HepG2 (cell line): ENCODE measurements around the gene TTPAL. TPM values are rescaled to one million over a fixed set of nuclear protein-coding genes. Genes with fewer than 3 reads are reported as not detected.

Experiments
- AGO1 ChIP-seq: fragments of 200-400 bp; formaldehyde crosslinking; IDR thresholded peaks from 2 replicates; pipeline ENCODE4 v1.6.1; 2017; ENCODE audit warnings: mild to moderate bottlenecking, low read depth, low read length, moderate library complexity; ENCODE audit not compliant: poor library complexity, severe bottlenecking
- CBX1 ChIP-seq: IDR thresholded peaks from one replicate; pipeline ENCODE4 v1.6.1; 2016; ENCODE audit warnings: antibody characterized with exemption, low read depth
- CERS6 ChIP-seq: sonication (generic); formaldehyde crosslinking; IDR thresholded peaks from 2 replicates; pipeline ENCODE4 v1.5.0; 2020; ENCODE audit warnings: missing genetic modification reagents
- FOSL2 ChIP-seq: sonication (generic); formaldehyde crosslinking; IDR thresholded peaks from 2 replicates; pipeline ENCODE4 v1.4.0; 2020; ENCODE audit warnings: missing genetic modification reagents
- GATAD1 ChIP-seq: IDR thresholded peaks from 2 replicates; pipeline ENCODE4 v1.6.1; 2016; ENCODE audit warnings: missing genetic modification reagents, missing compliant biosample characterization
- HMG20A ChIP-seq: IDR thresholded peaks from 2 replicates; pipeline ENCODE4 v1.6.1; 2016; ENCODE audit warnings: borderline replicate concordance
- HNRNPLL ChIP-seq: fragments of 200-400 bp; formaldehyde crosslinking; IDR thresholded peaks from 2 replicates; pipeline ENCODE4 v1.6.1; 2017; ENCODE audit warnings: mild to moderate bottlenecking, low read depth, low read length; ENCODE audit not compliant: poor library complexity, severe bottlenecking
- IRX3 ChIP-seq: sonication (generic); formaldehyde crosslinking; IDR thresholded peaks from 2 replicates; pipeline ENCODE4 v1.8.1; 2023; ENCODE audit warnings: mild to moderate bottlenecking, low read depth, missing genetic modification reagents, borderline replicate concordance
- KDM5A ChIP-seq: fragments of 200-600 bp; sonication (generic); IDR thresholded peaks from 2 replicates; pipeline ENCODE4 v1.7.0; 2018; ENCODE audit warnings: antibody characterized with exemption, mild to moderate bottlenecking, low read length, borderline replicate concordance
- MAFF ChIP-seq: IDR thresholded peaks from 2 replicates; pipeline ENCODE4 v1.6.1; 2011; ENCODE audit warnings: low read depth, low read length, improper control_type of control experiment
- MLLT10 ChIP-seq: sonication (generic); formaldehyde crosslinking; IDR thresholded peaks from 2 replicates; pipeline ENCODE4 v1.4.0; 2020; ENCODE audit warnings: missing genetic modification reagents
- NFE2L2 ChIP-seq: fragments of 150-350 bp; IDR thresholded peaks from 2 replicates; pipeline ENCODE4 v1.6.1; 2014; ENCODE audit warnings: low read length
- PLRG1 ChIP-seq: fragments of 450-650 bp; conservative IDR thresholded peaks from 2 replicates; pipeline ENCODE4 v1.6.1; 2016
- RFX3 ChIP-seq: IDR thresholded peaks from 2 replicates; pipeline ENCODE4 v1.6.1; 2016; ENCODE audit warnings: missing biosample characterization, missing genetic modification reagents
- SKIL ChIP-seq: sonication (generic); formaldehyde crosslinking; IDR thresholded peaks from 2 replicates; pipeline ENCODE4 v1.8.0; 2022; ENCODE audit warnings: missing genetic modification reagents, mild to moderate bottlenecking, moderate library complexity, borderline replicate concordance
- SP5 ChIP-seq: IDR thresholded peaks from 2 replicates; pipeline ENCODE4 v1.6.1; 2016; ENCODE audit warnings: low read depth, borderline replicate concordance
- TBX2 ChIP-seq: sonication (generic); formaldehyde crosslinking; IDR thresholded peaks from 2 replicates; pipeline ENCODE4 v1.5.0; 2020; ENCODE audit warnings: missing genetic modification reagents, mild to moderate bottlenecking, borderline replicate concordance
- TEAD3 ChIP-seq: optimal IDR thresholded peaks from 2 replicates; pipeline ENCODE3; 2016; ENCODE audit warnings: borderline replicate concordance
- THAP11 ChIP-seq: IDR thresholded peaks from 2 replicates; pipeline ENCODE4 v1.6.1; 2016; ENCODE audit warnings: missing biosample characterization, missing genetic modification reagents
- XRCC5 ChIP-seq: fragments of 200-400 bp; formaldehyde crosslinking; optimal IDR thresholded peaks from 2 replicates; pipeline ENCODE3; 2017; ENCODE audit warnings: mild to moderate bottlenecking, low read length
- ZFP36L1 ChIP-seq: sonication (generic); formaldehyde crosslinking; IDR thresholded peaks from 2 replicates; pipeline ENCODE4 v1.8.0; 2022; ENCODE audit warnings: mild to moderate bottlenecking, missing genetic modification reagents, moderate library complexity
- ZFP90 ChIP-seq: sonication (generic); formaldehyde crosslinking; IDR thresholded peaks from 2 replicates; pipeline ENCODE4 v1.8.0; 2022; ENCODE audit warnings: missing genetic modification reagents, mild to moderate bottlenecking, inconsistent platforms, borderline replicate concordance
- ZNF12 ChIP-seq: sonication (generic); formaldehyde crosslinking; IDR thresholded peaks from 2 replicates; pipeline ENCODE4 v1.5.0; 2020; ENCODE audit warnings: missing genetic modification reagents
- ZNF44 ChIP-seq: sonication (generic); formaldehyde crosslinking; IDR thresholded peaks from 2 replicates; pipeline ENCODE4 v1.5.1; 2020; ENCODE audit warnings: mild to moderate bottlenecking, missing genetic modification reagents
- ZNF501 ChIP-seq: sonication (generic); formaldehyde crosslinking; IDR thresholded peaks from 2 replicates; pipeline ENCODE4 v1.5.1; 2020; ENCODE audit warnings: mild to moderate bottlenecking, moderate library complexity, missing genetic modification reagents
- ZNF605 ChIP-seq: sonication (generic); formaldehyde crosslinking; IDR thresholded peaks from 2 replicates; pipeline ENCODE4 v1.8.0; 2022; ENCODE audit warnings: mild to moderate bottlenecking, missing genetic modification reagents
- ZNF7 ChIP-seq: IDR thresholded peaks from 2 replicates; pipeline ENCODE4 v1.6.1; 2016; ENCODE audit warnings: missing biosample characterization, missing genetic modification reagents
- ZSCAN12 ChIP-seq: sonication (generic); formaldehyde crosslinking; IDR thresholded peaks from 2 replicates; pipeline ENCODE4 v1.9.0; 2021; ENCODE audit warnings: mild to moderate bottlenecking, missing genetic modification reagents
- ZUFSP ChIP-seq: sonication (generic); formaldehyde crosslinking; IDR thresholded peaks from 2 replicates; pipeline ENCODE4 v1.9.0; 2021; ENCODE audit warnings: missing genetic modification reagents, mild to moderate bottlenecking, borderline replicate concordance
- polyA plus RNA-seq, 8 experiments: library from polyadenylated mRNA; depleted of rRNA in 3 of 8; stranded (reverse) in 7 of 8; unstranded in 1 of 8; fragments of >200 nt; fragmentation: Illumina TruSeq in 4 of 8; extraction: Trizol in 4 of 8; gene quantifications; 2 replicates each; pipeline versions ENCODE4 v1.2.1 to v1.2.3, GENCODE V29; 2011 to 2016; ENCODE audit warnings: low read depth in 4 of 8, missing spikeins in 1 of 8, mixed read lengths in 1 of 8; ENCODE audit not compliant: insufficient read depth in 1 of 8
- total RNA-seq, 5 experiments: library from RNA; depleted of rRNA; stranded (reverse); fragments of >200 nt; fragmentation: Illumina TruSeq; extraction: Trizol; gene quantifications; 2 replicates each; pipeline ENCODE4 v1.2.3, GENCODE V29; 2016; ENCODE audit warnings: low read depth in 1 of 5

Gene TTPAL
- total and polyA plus RNA-seq, 2 of the 13 experiments (the other 11 are each of a cell fraction or from before 2014, with no cell fraction given), result 4.3 to 18.8 TPM

GRCh38 chr20:44461142-44461802, 14.4 kb upstream of the TTPAL start (continued):
- TF ChIP-seq CERS6 (CRISPR knock-in tag), result no peak
- TF ChIP-seq XRCC5, result no peak
- TF ChIP-seq KDM5A, result no peak
- no peak for TF ChIP-seq ZUFSP (CRISPR knock-in tag)
- no peak for TF ChIP-seq SKIL (CRISPR knock-in tag)
- TF ChIP-seq PLRG1, result no peak
- no peak; the same call in 1 of the 2 replicates for TF ChIP-seq ZNF12 (CRISPR knock-in tag)
- no peak for TF ChIP-seq MAFF
- TF ChIP-seq ZNF44 (CRISPR knock-in tag), result peak; percentile 67; the same call in 1 of the 2 replicates
- no peak; the same call in 1 of the 2 replicates for TF ChIP-seq HMG20A (CRISPR knock-in tag)
- 0 out of 2 replicates have a peak, but pooled peaks have one; percentile 22 for TF ChIP-seq THAP11 (CRISPR knock-in tag)
- peak; percentile 62 for TF ChIP-seq TEAD3
- TF ChIP-seq ZNF501 (CRISPR knock-in tag), result peak; percentile 77
- peak; percentile 52 for TF ChIP-seq FOSL2 (CRISPR knock-in tag)
- TF ChIP-seq IRX3 (CRISPR knock-in tag), result no peak
- TF ChIP-seq HNRNPLL, result no peak
- no peak for TF ChIP-seq ZNF7
- TF ChIP-seq NFE2L2, result no peak
- no peak for TF ChIP-seq MLLT10 (CRISPR knock-in tag)
- TF ChIP-seq SP5 (CRISPR knock-in tag), result no peak
- TF ChIP-seq CBX1, result no peak
- TF ChIP-seq ZFP90, result no peak
- peak; percentile 69 for TF ChIP-seq TBX2 (CRISPR knock-in tag)
- no peak for TF ChIP-seq RFX3 (CRISPR knock-in tag)
- peak; percentile 55; the same call in 1 of the 2 replicates for TF ChIP-seq ZNF605 (CRISPR knock-in tag)
- TF ChIP-seq AGO1, result no peak
- TF ChIP-seq GATAD1 (CRISPR knock-in tag), result no peak
- TF ChIP-seq ZFP36L1 (CRISPR knock-in tag), result no peak
- 0 out of 2 replicates have a peak, but pooled peaks have one; percentile 47 for TF ChIP-seq ZSCAN12
